Gastrocnemius medialis (tissue), 4 donors: ENCODE results near the gene GJB3.

Source experiments
- POLR2A ChIP-seq, 2 donors: fragments of 450-650 bp; IDR thresholded peaks; one replicate each; pipeline ENCODE4 v1.6.1; 2017; ENCODE audit warnings: antibody characterized with exemption in 2 of 2, mild to moderate bottlenecking in 2 of 2, moderate library complexity in 2 of 2
- TF ChIP-seq, protein P1 (sequence below), 5 experiments: fragments of 450-650 bp in 3 of 5; fragments of 200-600 bp in 2 of 5; sonication (generic) in 2 of 5; IDR thresholded peaks in 4 of 5; conservative IDR thresholded peaks in 1 of 5; 1 replicate in 4 of 5; 2 replicates in 1 of 5; pipeline ENCODE4 v1.5.1; 2016 to 2019; ENCODE audit warnings: antibody characterized with exemption in 5 of 5, mild to moderate bottlenecking in 3 of 5, moderate library complexity in 3 of 5

DNA sequence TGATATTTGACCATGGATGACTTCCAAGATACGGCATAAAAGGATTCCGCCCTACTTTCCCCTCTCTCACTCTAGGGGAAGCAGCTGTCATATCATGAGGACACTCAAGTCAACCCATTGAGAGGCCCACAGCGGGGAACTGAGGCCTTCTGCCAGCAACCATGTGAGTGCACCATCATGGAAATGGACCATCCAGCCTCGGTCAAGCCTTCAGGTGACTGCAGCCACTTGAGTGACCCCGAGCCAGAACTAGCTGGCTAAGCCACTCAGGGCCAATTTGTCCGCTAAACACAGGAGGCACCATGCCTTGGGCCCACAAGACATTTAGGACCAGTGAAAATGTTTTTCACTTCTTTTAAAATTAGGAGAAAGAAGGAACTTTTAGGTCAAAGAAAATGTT, 37.2 kb upstream of the GJB3 start:
- TF ChIP-seq, protein P1, sequence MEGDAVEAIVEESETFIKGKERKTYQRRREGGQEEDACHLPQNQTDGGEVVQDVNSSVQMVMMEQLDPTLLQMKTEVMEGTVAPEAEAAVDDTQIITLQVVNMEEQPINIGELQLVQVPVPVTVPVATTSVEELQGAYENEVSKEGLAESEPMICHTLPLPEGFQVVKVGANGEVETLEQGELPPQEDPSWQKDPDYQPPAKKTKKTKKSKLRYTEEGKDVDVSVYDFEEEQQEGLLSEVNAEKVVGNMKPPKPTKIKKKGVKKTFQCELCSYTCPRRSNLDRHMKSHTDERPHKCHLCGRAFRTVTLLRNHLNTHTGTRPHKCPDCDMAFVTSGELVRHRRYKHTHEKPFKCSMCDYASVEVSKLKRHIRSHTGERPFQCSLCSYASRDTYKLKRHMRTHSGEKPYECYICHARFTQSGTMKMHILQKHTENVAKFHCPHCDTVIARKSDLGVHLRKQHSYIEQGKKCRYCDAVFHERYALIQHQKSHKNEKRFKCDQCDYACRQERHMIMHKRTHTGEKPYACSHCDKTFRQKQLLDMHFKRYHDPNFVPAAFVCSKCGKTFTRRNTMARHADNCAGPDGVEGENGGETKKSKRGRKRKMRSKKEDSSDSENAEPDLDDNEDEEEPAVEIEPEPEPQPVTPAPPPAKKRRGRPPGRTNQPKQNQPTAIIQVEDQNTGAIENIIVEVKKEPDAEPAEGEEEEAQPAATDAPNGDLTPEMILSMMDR (IDR thresholded peaks at IDR 0.05 in 4 of 5, conservative IDR thresholded peaks at IDR 0.05 in 1 of 5): no peak
- TF ChIP-seq POLR2A (IDR thresholded peaks at IDR 0.05): no peak
